Measurements from ENCODE around the gene FAM209A. TPM values are rescaled to one million over a fixed set of nuclear protein-coding genes. Genes with fewer than 3 reads are reported as not detected.

FAM209A gene
- total RNA-seq, 2 experiments from 2014 or later: 1.6 to 2.1 TPM

Other genes starting within 250 kb of the FAM209A start
- 1 to 10 TPM; 5.2 to 5.4 TPM for gene FAM210B, start 165.8 kb upstream of the FAM209A start, total RNA-seq
- 10 to 100 TPM; 92.7 to 94.2 TPM for gene AURKA, start 132.5 kb upstream of the FAM209A start, total RNA-seq
- 10 to 100 TPM; 60.5 to 66.3 TPM for gene CSTF1, start 132.1 kb upstream of the FAM209A start, total RNA-seq
- gene CASS4, start 112.5 kb upstream of the FAM209A start, total RNA-seq: 10 to 100 TPM; 17.8 to 18.8 TPM
- gene RTF2, start 56.1 kb upstream of the FAM209A start, total RNA-seq: 100 to 1,000 TPM; 118 to 125 TPM
- gene FAM209B, start 8.5 kb downstream of the FAM209A start, total RNA-seq: 1 to 10 TPM in 1 of 2 experiments, under 1 TPM in 1; 0.45 to 1.1 TPM
- gene TFAP2C, start 104.6 kb downstream of the FAM209A start, total RNA-seq: not detected

All from activated CD8-positive, alpha-beta T cell treated with anti-CD3 and anti-CD28 coated beads, Interleukin-2, amount 10 ng/mL, durations not matched to agents 7 days and 5 days (primary cell).